IMR-90 (cell line): ENCODE measurements around the gene SSNA1. TPM values are rescaled to one million over a fixed set of nuclear protein-coding genes. Genes with fewer than 3 reads are reported as not detected.

ENCODE experiments used
- ATAC-seq: fragments of 200-7000 bp; cut with Tn5 transposase; 2 replicates; pipeline ENCODE4 v1.9.1; 2020; ENCODE audit warnings: low read depth, mild to moderate bottlenecking, moderate library complexity
- BruUV-seq: library from RNA; stranded (reverse); fragments of 400-500 nt; replicated peaks from 2 replicates; lab custom pipeline; 2021; lab: Mats Ljungman, UMichigan
- CTCF ChIA-PET: fragments of 300-600 bp; formaldehyde crosslinking; extraction: SDS; loops from one replicate; lab custom pipeline; 2021; ENCODE audit warnings: antibody characterized with exemption; lab: Yijun Ruan, JAX
- POLR2A ChIA-PET: fragments of 300-600 bp; sonication (Branson Sonifier 250); formaldehyde crosslinking; loops from one replicate; lab custom pipeline; 2022; ENCODE audit warnings: antibody characterized with exemption; ENCODE audit not compliant: unreplicated experiment; lab: Charles Lee
- DNase-seq: peaks from one replicate; pipeline ENCODE4 v3.0.0; 2013
- H2AFZ ChIP-seq: replicated peaks from 2 replicates; pipeline ENCODE3; 2013; ENCODE audit warnings: low read length, mild to moderate bottlenecking; ENCODE audit not compliant: poor library complexity
- H2AK5ac ChIP-seq: 2 replicates; pipeline ENCODE4 v1.6.1; 2013; ENCODE audit warnings: low read depth, low read length, inconsistent platforms
- H2AK9ac ChIP-seq: replicated peaks from 2 replicates; pipeline ENCODE3; 2013; ENCODE audit warnings: mild to moderate bottlenecking, low read depth, low read length, moderate library complexity; ENCODE audit not compliant: poor library complexity
- H2BK120ac ChIP-seq: 2 replicates; pipeline ENCODE4 v1.6.1; 2013; ENCODE audit warnings: low read depth, low read length, inconsistent platforms
- H2BK15ac ChIP-seq: 3 replicates; pipeline ENCODE4 v1.6.1; 2013; ENCODE audit warnings: low read depth, low read length, inconsistent platforms
- H2BK20ac ChIP-seq: 2 replicates; pipeline ENCODE4 v1.6.1; 2013; ENCODE audit warnings: low read depth, mild to moderate bottlenecking, inconsistent platforms, low read length, moderate library complexity
- H2BK5ac ChIP-seq: 2 replicates; pipeline ENCODE4 v1.6.1; 2013; ENCODE audit warnings: mild to moderate bottlenecking, low read depth, low read length, inconsistent platforms; ENCODE audit not compliant: poor library complexity, severe bottlenecking
- H3K14ac ChIP-seq: replicated peaks from 2 replicates; pipeline ENCODE4 v1.6.1; 2013; ENCODE audit warnings: low read depth, low read length, inconsistent platforms
- H3K18ac ChIP-seq: 2 replicates; pipeline ENCODE4 v1.6.1; 2013; ENCODE audit warnings: low read depth, low read length, control low read depth
- H3K23ac ChIP-seq: 2 replicates; pipeline ENCODE4 v1.6.1; 2013; ENCODE audit warnings: low read depth, low read length, inconsistent platforms
- H3K27ac ChIP-seq: 2 replicates; pipeline ENCODE4 v1.5.1; 2013; ENCODE audit warnings: mild to moderate bottlenecking, control low read depth, low read length; ENCODE audit not compliant: insufficient read depth
- H3K27me3 ChIP-seq: 2 replicates; pipeline ENCODE4 v1.6.1; 2013; ENCODE audit warnings: low read length; ENCODE audit not compliant: control insufficient read depth, insufficient read depth
- H3K36me3 ChIP-seq: 2 replicates; pipeline ENCODE4 v1.6.1; 2013; ENCODE audit warnings: low read length, mixed read lengths; ENCODE audit not compliant: control insufficient read depth, insufficient read depth
- H3K4ac ChIP-seq: 2 replicates; pipeline ENCODE4 v1.6.1; 2013; ENCODE audit warnings: low read depth, low read length, inconsistent platforms
- H3K4me1 ChIP-seq: 2 replicates; pipeline ENCODE4 v1.6.1; 2013; ENCODE audit warnings: low read length, mixed read lengths; ENCODE audit not compliant: control insufficient read depth, insufficient read depth
- H3K4me2 ChIP-seq: 2 replicates; pipeline ENCODE4 v1.6.1; 2013; ENCODE audit warnings: low read depth, mild to moderate bottlenecking, control low read depth, low read length, moderate library complexity
- H3K4me3 ChIP-seq: 2 replicates; pipeline ENCODE4 v1.5.1; 2013; ENCODE audit warnings: low read depth, mild to moderate bottlenecking, control low read depth, low read length, moderate library complexity; ENCODE audit not compliant: insufficient read depth
- H3K56ac ChIP-seq: 2 replicates; pipeline ENCODE4 v1.6.1; 2013; ENCODE audit warnings: low read length, inconsistent platforms; ENCODE audit not compliant: insufficient read depth; ENCODE audit errors: extremely low read depth
- H3K79me1 ChIP-seq, 2 experiments: 2 replicates each; pipeline ENCODE4 v1.6.1; 2013; ENCODE audit warnings: low read length in 2 of 2, inconsistent platforms in 1 of 2, low read depth in 1 of 2
- H3K9ac ChIP-seq: 2 replicates; pipeline ENCODE4 v1.6.1; 2013; ENCODE audit warnings: low read depth, low read length, control low read depth
- H3K9me1 ChIP-seq: 2 replicates; pipeline ENCODE4 v1.6.1; 2013; ENCODE audit warnings: low read length, inconsistent platforms; ENCODE audit not compliant: insufficient read depth
- H3K9me3 ChIP-seq: 2 replicates; pipeline ENCODE4 v1.6.1; 2013; ENCODE audit warnings: low read length; ENCODE audit not compliant: control insufficient read depth, insufficient read depth
- H4K20me1 ChIP-seq: 2 replicates; pipeline ENCODE4 v1.6.1; 2013; ENCODE audit warnings: low read length, inconsistent platforms; ENCODE audit not compliant: insufficient read depth
- H4K5ac ChIP-seq: 2 replicates; pipeline ENCODE4 v1.6.1; 2013; ENCODE audit warnings: mild to moderate bottlenecking, low read depth, low read length, control low read depth
- H4K8ac ChIP-seq, 2 experiments: 2 replicates each; pipeline ENCODE4 v1.6.1; 2013; ENCODE audit warnings: low read depth in 2 of 2, low read length in 2 of 2, control low read depth in 1 of 2, inconsistent platforms in 1 of 2
- H4K91ac ChIP-seq: 2 replicates; pipeline ENCODE4 v1.6.1; 2013; ENCODE audit warnings: low read depth, low read length, inconsistent platforms; ENCODE audit not compliant: insufficient read depth
- BHLHE40 ChIP-seq: fragments of 150-350 bp; IDR thresholded peaks from 2 replicates; pipeline ENCODE4 v1.6.1; 2016; ENCODE audit warnings: mild to moderate bottlenecking, low read depth, low read length
- WGBS, 2 experiments: methylation state at CpG; one replicate each; pipeline versions ENCODE4 v1.1.5 to v1.1.7; 2013; ENCODE audit warnings: missing lambda C conversion rate in 2 of 2; ENCODE audit not compliant: insufficient read length in 1 of 2; ENCODE audit errors: extremely low coverage in 2 of 2; 5-methylcytosine and 5-hydroxymethylcytosine counted together
- dilution Hi-C: fragments of 300-500 bp; cut with HindIII; formaldehyde crosslinking; loops from one replicate; pipeline ENCODE4 v1.14.3; 2018; ENCODE audit warnings: low sequenced_read_pairs; ENCODE audit not compliant: unreplicated experiment
- in situ Hi-C: fragments of 300-500 bp; cut with MboI; formaldehyde crosslinking; loops from 3 replicates; pipeline ENCODE4 v1.14.3; 2019; ENCODE audit warnings: low sequenced_read_pairs, inconsistent platforms, mixed read lengths
- intact Hi-C: fragments of 100-400 bp; cut with micrococcal nuclease; formaldehyde crosslinking; loops from 2 replicates; pipeline ENCODE4 v1.10.0; 2022
- polyA plus RNA-seq, 3 experiments: library from polyadenylated mRNA; depleted of rRNA; stranded (reverse); fragments of >200 nt; gene quantifications; 2 replicates each; pipeline ENCODE4 v1.2.3, GENCODE V29; 2012; ENCODE audit warnings: low replicate concordance in 1 of 3
- total RNA-seq: library from RNA; depleted of rRNA; stranded (reverse); fragments of >200 nt; gene quantifications from 2 replicates; pipeline ENCODE4 v1.2.3, GENCODE V29; 2012
- TF ChIP-seq, protein P1 (sequence below): fragments of 150-350 bp; IDR thresholded peaks from 2 replicates; pipeline ENCODE4 v1.6.1; 2017; ENCODE audit warnings: mild to moderate bottlenecking, antibody characterized with exemption, low read length, low read depth

Gene SSNA1
- total and polyA plus RNA-seq, 2 of the 4 experiments (the other 2 are of a cell fraction), result 55.7 to 86.7 TPM

DNA sequence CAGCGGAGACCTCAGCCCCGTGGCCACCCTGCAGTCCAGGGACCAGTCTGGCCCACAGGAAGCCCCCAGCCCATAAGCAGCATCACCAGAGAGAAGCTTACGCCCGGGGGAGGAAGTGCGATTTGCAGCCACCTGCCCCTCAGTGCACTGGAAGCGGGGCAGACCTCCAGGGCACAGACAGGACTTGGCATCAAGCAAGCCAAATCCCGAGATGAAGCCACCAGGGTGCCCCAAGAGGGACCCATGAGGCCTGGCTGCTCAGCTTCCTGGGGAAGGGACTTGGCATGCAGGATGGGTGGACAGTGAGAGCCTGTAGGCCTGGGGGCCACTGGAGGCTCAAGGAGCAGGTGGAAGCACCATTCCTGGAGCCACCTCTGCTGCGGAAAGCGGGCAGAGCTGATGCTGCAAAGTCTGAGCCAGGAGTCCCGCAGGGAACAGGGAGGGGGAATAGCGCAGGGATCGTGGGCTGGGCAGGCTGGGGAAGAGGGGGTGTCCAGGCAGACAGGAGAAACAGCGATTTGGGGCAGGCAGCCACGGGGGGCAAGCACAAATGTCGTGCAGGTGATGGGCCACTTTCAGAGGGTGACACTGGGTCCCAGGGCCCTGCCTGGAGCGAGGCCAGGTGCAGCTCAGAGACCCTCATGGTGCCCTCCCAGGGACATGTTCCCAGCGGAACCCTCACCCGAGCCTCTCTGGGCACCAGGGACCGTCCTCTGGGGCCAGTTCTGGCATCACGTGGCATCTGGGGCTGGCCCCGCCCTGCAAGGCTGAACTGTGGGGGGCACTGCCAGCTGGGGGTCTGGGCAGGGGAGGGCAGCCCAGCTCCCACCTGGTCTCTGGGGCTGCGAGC, 21.9 kb upstream of the SSNA1 start:
- Histone ChIP-seq H2AK5ac (no peak overlapping the region), H3K18ac (no peak overlapping the region), H3K9me1 (no peaks in the 10 kb centered on the region), H3K9ac (no peak overlapping the region), H2BK15ac (no peak overlapping the region), H3K23ac (no peak overlapping the region), H2AFZ (no peak overlapping the region), H3K36me3 (no peaks in the 10 kb centered on the region), H4K8ac (no peak overlapping the region), H2AK9ac (no peak overlapping the region), H3K14ac (no peak overlapping the region), H4K20me1 (no peaks in the 10 kb centered on the region), H3K9me3 (no peaks in the 10 kb centered on the region), H3K79me1 (no peaks in the 10 kb centered on the region), H3K4me1 (peaks cover 4% of the 10 kb centered on the region; the same call in 1 of the 2 replicates), H2BK5ac (no peak overlapping the region), H3K56ac (no peak overlapping the region), H2BK120ac (no peak overlapping the region), H3K4me2 (no peak overlapping the region), H3K4me3 (no peak overlapping the region), H2BK20ac (no peak overlapping the region), H3K27ac (no peak overlapping the region), H4K5ac (no peak overlapping the region), H3K27me3 (peaks cover 94% of the 10 kb centered on the region), H4K91ac (no peak overlapping the region), H3K4ac (no peak overlapping the region)
- DNase-seq, result no peak
- no peak for ATAC-seq
- no TSS peak for BruUV-seq
- POLR2A ChIA-PET, result no interaction called here
- intact Hi-C loops (no loop called here), dilution Hi-C loops (no loop called here), in situ Hi-C loops (no loop called here)
- no peak for TF ChIP-seq BHLHE40
- TF ChIP-seq, protein P1, sequence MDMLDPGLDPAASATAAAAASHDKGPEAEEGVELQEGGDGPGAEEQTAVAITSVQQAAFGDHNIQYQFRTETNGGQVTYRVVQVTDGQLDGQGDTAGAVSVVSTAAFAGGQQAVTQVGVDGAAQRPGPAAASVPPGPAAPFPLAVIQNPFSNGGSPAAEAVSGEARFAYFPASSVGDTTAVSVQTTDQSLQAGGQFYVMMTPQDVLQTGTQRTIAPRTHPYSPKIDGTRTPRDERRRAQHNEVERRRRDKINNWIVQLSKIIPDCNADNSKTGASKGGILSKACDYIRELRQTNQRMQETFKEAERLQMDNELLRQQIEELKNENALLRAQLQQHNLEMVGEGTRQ, result no peak
- CTCF ChIA-PET, result no interaction called here
- WGBS, 2 experiments, result 71% methylated on average over 16 of the region's 22 CpGs; no CpG with 5 or more reads in 1 of the 2 experiments
